ENCODE measurements around the gene TBC1D1. TPM values are rescaled to one million over a fixed set of nuclear protein-coding genes. Genes with fewer than 3 reads are reported as not detected.

The TBC1D1 gene
- polyA plus RNA-seq, 1 donor from 2014 or later, result 23.2 TPM

GRCh38 chr4:38095691-38096090, 204.8 kb downstream of the TBC1D1 start:
- Histone ChIP-seq H3K27me3 (ENCODE audit: insufficient read depth, low read depth, low read length) (no peaks in the 10 kb centered on the region), H3K4me2 (ENCODE audit: low read length) (no peak overlapping the region), H3K9me3 (ENCODE audit: low read length) (no peaks in the 10 kb centered on the region), H3K4me3 (ENCODE audit: low read length) (no peak overlapping the region), H3K79me2 (replicated peaks; ENCODE audit: insufficient read depth, low read length) (no peaks in the 10 kb centered on the region), H3K9ac (ENCODE audit: low read length) (no peak overlapping the region), H3K9me2 (ENCODE audit: insufficient read depth, low read length) (no peaks in the 10 kb centered on the region), H3K36me3 (ENCODE audit: insufficient read depth, low read length) (no peaks in the 10 kb centered on the region), H3F3A (ENCODE audit: insufficient read depth, low read length, poor library complexity, severe bottlenecking) (no peaks in the 10 kb centered on the region), H4K20me1 (ENCODE audit: insufficient read depth) (no peaks in the 10 kb centered on the region), H2AFZ (ENCODE audit: low read depth, low read length) (no peak overlapping the region), H3K27ac (ENCODE audit: low read length) (no peak overlapping the region)
- TF ChIP-seq SMC3 (conservative IDR thresholded peaks at IDR 0.05; ENCODE audit: poor library complexity), result no peak

- no peaks in the 10 kb centered on the region for H3K79me2 ChIP-seq (replicated peaks; ENCODE audit: insufficient read depth, low read length)
- H3K4me2 ChIP-seq (ENCODE audit: low read length), result no peak overlapping the region
- no peaks in the 10 kb centered on the region for H4K20me1 ChIP-seq (ENCODE audit: insufficient read depth)
- no peaks in the 10 kb centered on the region for H3K9me2 ChIP-seq (ENCODE audit: insufficient read depth, low read length)
- H3K27me3 ChIP-seq (ENCODE audit: insufficient read depth, low read depth, low read length), result no peaks in the 10 kb centered on the region
- no peaks in the 10 kb centered on the region for H3K36me3 ChIP-seq (ENCODE audit: insufficient read depth, low read length)
- H3F3A ChIP-seq (ENCODE audit: insufficient read depth, low read length, poor library complexity, severe bottlenecking), result no peaks in the 10 kb centered on the region
- TF ChIP-seq SMC3 (conservative IDR thresholded peaks at IDR 0.05; ENCODE audit: poor library complexity) (no peak), EZH2 (IDR thresholded peaks at IDR 0.05; ENCODE audit: borderline replicate concordance, insufficient read depth, low read length, poor library complexity, severe bottlenecking) (no peak), RAD21 (conservative IDR thresholded peaks at IDR 0.05) (no peak), REST (IDR thresholded peaks at IDR 0.05; ENCODE audit: borderline replicate concordance) (no peak), EP300 (conservative IDR thresholded peaks at IDR 0.05; ENCODE audit: poor library complexity, severe bottlenecking) (no peak), POLR2AphosphoS5 (IDR thresholded peaks at IDR 0.05) (no peak), CTCF (IDR thresholded peaks at IDR 0.05; ENCODE audit: poor library complexity, severe bottlenecking) (no peak)
- no peak overlapping the region for H2AFZ ChIP-seq (ENCODE audit: low read depth, low read length)
- no peak overlapping the region for H3K9ac ChIP-seq (ENCODE audit: low read length)
- no peaks in the 10 kb centered on the region for H3K9me3 ChIP-seq (ENCODE audit: low read length)
- H3K27ac ChIP-seq (ENCODE audit: low read length), result no peak overlapping the region
- no peak overlapping the region for H3K4me3 ChIP-seq (ENCODE audit: low read length)
Measured at GRCh38 chr4:38097818-38098217, 206.9 kb downstream of the TBC1D1 start.

GRCh38 chr4:38099020-38099600, 208.2 kb downstream of the TBC1D1 start:
- H4K20me1 ChIP-seq (ENCODE audit: insufficient read depth), result no peaks in the 10 kb centered on the region

More at GRCh38 chr4:38099020-38099600, 208.2 kb downstream of the TBC1D1 start:
- no peaks in the 10 kb centered on the region for H3K9me2 ChIP-seq (ENCODE audit: insufficient read depth, low read length)
- H3K4me2 ChIP-seq (ENCODE audit: low read length), result no peak overlapping the region
- no peaks in the 10 kb centered on the region for H3F3A ChIP-seq (ENCODE audit: insufficient read depth, low read length, poor library complexity, severe bottlenecking)
- no peaks in the 10 kb centered on the region for H3K27me3 ChIP-seq (ENCODE audit: insufficient read depth, low read depth, low read length)
- no peak overlapping the region for H2AFZ ChIP-seq (ENCODE audit: low read depth, low read length)
- TF ChIP-seq EZH2 (IDR thresholded peaks at IDR 0.05; ENCODE audit: borderline replicate concordance, insufficient read depth, low read length, poor library complexity, severe bottlenecking) (no peak), CTCF (IDR thresholded peaks at IDR 0.05; ENCODE audit: poor library complexity, severe bottlenecking) (no peak), REST (IDR thresholded peaks at IDR 0.05; ENCODE audit: borderline replicate concordance) (no peak), MXI1 (conservative IDR thresholded peaks at IDR 0.05; ENCODE audit: poor library complexity, severe bottlenecking) (no peak), SMC3 (conservative IDR thresholded peaks at IDR 0.05; ENCODE audit: poor library complexity) (no peak), POLR2AphosphoS5 (IDR thresholded peaks at IDR 0.05) (no peak), RAD21 (conservative IDR thresholded peaks at IDR 0.05) (no peak), TAF1 (IDR thresholded peaks at IDR 0.05; ENCODE audit: low read depth) (no peak), EP300 (conservative IDR thresholded peaks at IDR 0.05; ENCODE audit: poor library complexity, severe bottlenecking) (no peak)
- H3K9me3 ChIP-seq (ENCODE audit: low read length), result no peaks in the 10 kb centered on the region
- no peak overlapping the region for H3K9ac ChIP-seq (ENCODE audit: low read length)
- H3K79me2 ChIP-seq (replicated peaks; ENCODE audit: insufficient read depth, low read length), result no peaks in the 10 kb centered on the region
- H3K27ac ChIP-seq (ENCODE audit: low read length), result no peak overlapping the region
- H3K4me3 ChIP-seq (ENCODE audit: low read length), result no peak overlapping the region
- no peaks in the 10 kb centered on the region for H3K36me3 ChIP-seq (ENCODE audit: insufficient read depth, low read length)

All from neural cell (in vitro differentiated cells).